SK-N-SH (cell line): ENCODE measurements around the gene PSEN2. TPM values are rescaled to one million over a fixed set of nuclear protein-coding genes. Genes with fewer than 3 reads are reported as not detected.

ENCODE experiments used
- CTCF ChIA-PET: fragments of 300-600, 350-600 bp; formaldehyde crosslinking; extraction: SDS; loops from one replicate; lab custom pipeline; 2021; lab: Yijun Ruan, JAX
- POLR2A ChIA-PET: fragments of 350-600 bp; sonication (Branson Sonifier 250); formaldehyde crosslinking; extraction: SDS; loops from one replicate; lab custom pipeline; 2020; ENCODE audit warnings: antibody characterized with exemption, inconsistent platforms; lab: Yijun Ruan, JAX
- DNase-seq: peaks from one replicate; pipeline ENCODE4 v3.0.0; 2012
- H2AFZ ChIP-seq: fragments of 200-600 bp; sonication (generic); 2 replicates; pipeline ENCODE4 v1.8.1; 2016; ENCODE audit warnings: antibody characterized with exemption, mild to moderate bottlenecking, low read depth
- H3F3A ChIP-seq: fragments of 200-600 bp; sonication (generic); replicated peaks from 2 replicates; pipeline ENCODE3; 2016; ENCODE audit warnings: antibody characterized with exemption, mild to moderate bottlenecking; ENCODE audit not compliant: insufficient read depth
- H3K27ac ChIP-seq, 2 experiments: fragments of 200-500 bp in 1 of 2; fragments of 200-600 bp in 1 of 2; sonication (Bioruptor generic) in 1 of 2; sonication (generic), shearing (Covaris generic) in 1 of 2; 2 replicates each; pipeline versions ENCODE4 v1.5.1 to v1.6.1; 2014 to 2016; ENCODE audit warnings: low read depth in 2 of 2, inconsistent platforms in 1 of 2, low read length in 1 of 2, mild to moderate bottlenecking in 1 of 2, mixed read lengths in 1 of 2
- H3K27me3 ChIP-seq: fragments of 200-600 bp; sonication (generic), shearing (Covaris generic); 2 replicates; pipeline ENCODE4 v1.6.1; 2016; ENCODE audit warnings: mixed run types; ENCODE audit not compliant: insufficient read depth
- H3K36me3 ChIP-seq, 2 experiments: fragments of 200-500 bp in 1 of 2; fragments of 200-600 bp in 1 of 2; sonication (Bioruptor generic) in 1 of 2; sonication (generic) in 1 of 2; replicated peaks in 1 of 2; 2 replicates each; pipeline versions ENCODE3 to v1.5.1; 2014 to 2016; ENCODE audit warnings: low read length in 1 of 2, mild to moderate bottlenecking in 1 of 2; ENCODE audit not compliant: insufficient read depth in 2 of 2, control insufficient read depth in 1 of 2
- H3K4me1 ChIP-seq, 2 experiments: fragments of 200-500 bp in 1 of 2; fragments of 200-600 bp in 1 of 2; sonication (Bioruptor generic) in 1 of 2; sonication (generic), shearing (Covaris generic) in 1 of 2; 2 replicates each; pipeline versions ENCODE4 v1.5.1 to v1.6.1; 2014 to 2016; ENCODE audit warnings: low read depth in 1 of 2, low read length in 1 of 2, mixed run types in 1 of 2; ENCODE audit not compliant: insufficient read depth in 2 of 2, control insufficient read depth in 1 of 2
- H3K4me2 ChIP-seq: fragments of 200-600 bp; sonication (generic), shearing (Covaris generic); 2 replicates; pipeline ENCODE4 v1.6.1; 2017; ENCODE audit warnings: mixed run types
- H3K4me3 ChIP-seq, 2 experiments: fragments of 200-500 bp in 1 of 2; fragments of 200-600 bp in 1 of 2; sonication (Bioruptor generic) in 1 of 2; sonication (generic), shearing (Covaris generic) in 1 of 2; 2 replicates each; pipeline versions ENCODE4 v1.5.1 to v1.8.1; 2014 to 2016; ENCODE audit warnings: low read depth in 2 of 2, inconsistent platforms in 1 of 2, low read length in 1 of 2, mild to moderate bottlenecking in 1 of 2, mixed read lengths in 1 of 2, moderate library complexity in 1 of 2
- H3K79me2 ChIP-seq: fragments of 200-600 bp; sonication (generic); 2 replicates; pipeline ENCODE4 v1.8.1; 2017; ENCODE audit warnings: mild to moderate bottlenecking; ENCODE audit not compliant: insufficient read depth
- H3K9ac ChIP-seq: fragments of 200-600 bp; sonication (generic); 2 replicates; pipeline ENCODE4 v1.6.1; 2017; ENCODE audit warnings: mixed run types
- H3K9me2 ChIP-seq: fragments of 200-600 bp; sonication (generic); 2 replicates; pipeline ENCODE4 v1.6.1; 2017; ENCODE audit warnings: mixed run types
- H3K9me3 ChIP-seq: fragments of 200-600 bp; sonication (generic); 2 replicates; pipeline ENCODE4 v1.6.1; 2017; ENCODE audit warnings: mixed run types, mild to moderate bottlenecking, moderate library complexity
- H4K20me1 ChIP-seq: fragments of 200-600 bp; sonication (generic); 2 replicates; pipeline ENCODE4 v1.6.1; 2017; ENCODE audit warnings: mild to moderate bottlenecking, mixed run types; ENCODE audit not compliant: insufficient read depth
- CHD2 ChIP-seq: fragments of 150-350 bp; IDR thresholded peaks from 2 replicates; pipeline ENCODE4 v1.6.1; 2018; ENCODE audit warnings: low read length; ENCODE audit not compliant: partially characterized antibody
- ELF1 ChIP-seq: IDR thresholded peaks from 2 replicates; pipeline ENCODE4 v1.4.0; 2012
- EP300 ChIP-seq, 2 experiments: IDR thresholded peaks; 2 replicates each; pipeline versions ENCODE4 v1.4.0 to v1.6.1; 2012; ENCODE audit warnings: borderline replicate concordance in 1 of 2, low read depth in 1 of 2, low read length in 1 of 2
- EZH2phosphoT487 ChIP-seq: fragments of 200-600 bp; sonication (generic); IDR thresholded peaks from 2 replicates; pipeline ENCODE4 v1.6.1; 2017; ENCODE audit warnings: low read depth, mixed run types, mild to moderate bottlenecking, antibody characterized with exemption, moderate library complexity, borderline replicate concordance
- FOSL2 ChIP-seq: IDR thresholded peaks from 2 replicates; pipeline ENCODE4 v1.4.0; 2012; ENCODE audit warnings: low read depth, mild to moderate bottlenecking, moderate library complexity, borderline replicate concordance
- GABPA ChIP-seq: IDR thresholded peaks from 2 replicates; pipeline ENCODE4 v1.4.0; 2012; ENCODE audit warnings: low read depth, mild to moderate bottlenecking
- JUND ChIP-seq: IDR thresholded peaks from 2 replicates; pipeline ENCODE4 v1.4.0; 2012
- MAX ChIP-seq: IDR thresholded peaks from 2 replicates; pipeline ENCODE4 v1.4.0; 2012; ENCODE audit warnings: low read depth
- MEF2A ChIP-seq: IDR thresholded peaks from 2 replicates; pipeline ENCODE4 v1.4.0; 2012; ENCODE audit warnings: low read depth, borderline replicate concordance
- NFIC ChIP-seq: IDR thresholded peaks from 2 replicates; pipeline ENCODE4 v1.4.0; 2012; ENCODE audit warnings: borderline replicate concordance
- NRF1 ChIP-seq: IDR thresholded peaks from 2 replicates; pipeline ENCODE4 v1.6.1; 2012; ENCODE audit warnings: low read depth, mild to moderate bottlenecking, low read length
- PBX3 ChIP-seq: IDR thresholded peaks from 2 replicates; pipeline ENCODE4; 2012
- POLR2AphosphoS5 ChIP-seq: IDR thresholded peaks from 2 replicates; pipeline ENCODE4 v1.6.1; 2012; ENCODE audit warnings: low read depth, low read length
- RXRA ChIP-seq: IDR thresholded peaks from 2 replicates; pipeline ENCODE4 v1.4.0; 2012; ENCODE audit warnings: low read depth, mild to moderate bottlenecking, borderline replicate concordance
- SIN3A ChIP-seq: IDR thresholded peaks from 2 replicates; pipeline ENCODE4 v1.6.1; 2012; ENCODE audit warnings: low read depth, mild to moderate bottlenecking, low read length, moderate library complexity, borderline replicate concordance
- TEAD4 ChIP-seq: IDR thresholded peaks from 2 replicates; pipeline ENCODE4 v1.4.0; 2012; ENCODE audit warnings: mild to moderate bottlenecking, borderline replicate concordance; ENCODE audit not compliant: insufficient read depth
- USF1 ChIP-seq: IDR thresholded peaks from 2 replicates; pipeline ENCODE4 v1.4.0; 2012; ENCODE audit warnings: low read depth, borderline replicate concordance
- WGBS: methylation state at CpG from one replicate; pipeline ENCODE4 v1.1.6; 2017; ENCODE audit warnings: low lambda C conversion rate; 5-methylcytosine and 5-hydroxymethylcytosine counted together
- polyA plus RNA-seq, 3 experiments: library from polyadenylated mRNA; depleted of rRNA; stranded (reverse); fragments of >200 nt; gene quantifications; 2 replicates each; pipeline ENCODE4 v1.2.3, GENCODE V29; 2012
- TF ChIP-seq, protein P1 (sequence below): IDR thresholded peaks from 2 replicates; pipeline ENCODE4 v1.4.0; 2012; ENCODE audit warnings: low read depth, borderline replicate concordance
- TF ChIP-seq, protein P2 (sequence below): fragments of 150-350 bp; IDR thresholded peaks from 2 replicates; pipeline ENCODE4 v1.6.1; 2016; ENCODE audit warnings: mild to moderate bottlenecking, low read depth, low read length

The PSEN2 gene
- polyA plus RNA-seq, 1 of the 3 experiments (the other 2 are of a cell fraction), result 20.2 TPM

DNA sequence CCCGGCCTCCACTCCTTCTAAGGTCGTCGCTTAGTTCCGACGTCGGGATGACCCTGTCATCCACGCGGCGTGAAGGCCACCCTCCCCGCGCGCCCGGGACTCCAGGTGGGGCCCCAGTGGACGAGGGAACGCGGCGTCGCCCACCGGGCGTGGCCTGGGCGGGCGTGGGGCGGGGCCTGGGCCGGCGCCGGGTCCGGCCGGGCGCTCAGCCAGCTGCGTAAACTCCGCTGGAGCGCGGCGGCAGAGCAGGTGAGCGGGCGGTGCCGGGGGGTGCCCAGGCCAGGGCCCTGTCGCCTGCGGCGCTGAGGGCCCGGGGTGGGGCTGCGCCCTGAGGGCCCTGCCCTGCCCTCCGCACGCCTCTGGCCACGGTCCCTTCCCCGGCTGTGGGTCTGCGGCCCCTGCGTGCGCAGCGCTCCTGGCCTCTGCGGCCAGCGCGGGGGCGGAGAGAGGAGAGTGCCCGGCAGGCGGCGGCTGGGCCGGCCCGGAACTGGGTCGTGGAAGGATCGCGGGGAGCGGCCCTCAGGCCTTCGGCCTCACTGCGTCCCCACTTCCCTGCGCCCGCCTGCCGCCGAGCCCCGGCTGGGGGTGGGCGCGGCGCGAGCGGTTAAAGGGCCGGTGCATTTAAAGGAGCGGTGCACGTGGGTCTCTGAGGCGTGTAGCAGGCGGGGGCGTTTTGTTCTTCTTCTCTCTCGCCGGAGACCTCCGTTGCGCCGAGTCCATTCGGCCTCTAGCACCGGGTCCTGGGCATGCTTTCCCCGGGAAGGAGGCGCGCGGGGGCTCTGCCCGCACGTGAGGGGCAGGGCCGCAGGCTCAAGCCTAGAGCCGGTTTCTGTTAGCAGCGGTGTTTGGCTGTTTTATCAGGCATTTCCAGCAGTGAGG is at the start of gene PSEN2 (continued):
- TF ChIP-seq, protein P1, sequence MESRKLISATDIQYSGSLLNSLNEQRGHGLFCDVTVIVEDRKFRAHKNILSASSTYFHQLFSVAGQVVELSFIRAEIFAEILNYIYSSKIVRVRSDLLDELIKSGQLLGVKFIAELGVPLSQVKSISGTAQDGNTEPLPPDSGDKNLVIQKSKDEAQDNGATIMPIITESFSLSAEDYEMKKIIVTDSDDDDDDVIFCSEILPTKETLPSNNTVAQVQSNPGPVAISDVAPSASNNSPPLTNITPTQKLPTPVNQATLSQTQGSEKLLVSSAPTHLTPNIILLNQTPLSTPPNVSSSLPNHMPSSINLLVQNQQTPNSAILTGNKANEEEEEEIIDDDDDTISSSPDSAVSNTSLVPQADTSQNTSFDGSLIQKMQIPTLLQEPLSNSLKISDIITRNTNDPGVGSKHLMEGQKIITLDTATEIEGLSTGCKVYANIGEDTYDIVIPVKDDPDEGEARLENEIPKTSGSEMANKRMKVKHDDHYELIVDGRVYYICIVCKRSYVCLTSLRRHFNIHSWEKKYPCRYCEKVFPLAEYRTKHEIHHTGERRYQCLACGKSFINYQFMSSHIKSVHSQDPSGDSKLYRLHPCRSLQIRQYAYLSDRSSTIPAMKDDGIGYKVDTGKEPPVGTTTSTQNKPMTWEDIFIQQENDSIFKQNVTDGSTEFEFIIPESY, result no peak
- TF ChIP-seq MAX (0 out of 2 replicates have a peak, but pooled peaks have one; percentile 72), MEF2A (no peak), ELF1 (no peak), GABPA (no peak), FOSL2 (no peak)

DNA sequence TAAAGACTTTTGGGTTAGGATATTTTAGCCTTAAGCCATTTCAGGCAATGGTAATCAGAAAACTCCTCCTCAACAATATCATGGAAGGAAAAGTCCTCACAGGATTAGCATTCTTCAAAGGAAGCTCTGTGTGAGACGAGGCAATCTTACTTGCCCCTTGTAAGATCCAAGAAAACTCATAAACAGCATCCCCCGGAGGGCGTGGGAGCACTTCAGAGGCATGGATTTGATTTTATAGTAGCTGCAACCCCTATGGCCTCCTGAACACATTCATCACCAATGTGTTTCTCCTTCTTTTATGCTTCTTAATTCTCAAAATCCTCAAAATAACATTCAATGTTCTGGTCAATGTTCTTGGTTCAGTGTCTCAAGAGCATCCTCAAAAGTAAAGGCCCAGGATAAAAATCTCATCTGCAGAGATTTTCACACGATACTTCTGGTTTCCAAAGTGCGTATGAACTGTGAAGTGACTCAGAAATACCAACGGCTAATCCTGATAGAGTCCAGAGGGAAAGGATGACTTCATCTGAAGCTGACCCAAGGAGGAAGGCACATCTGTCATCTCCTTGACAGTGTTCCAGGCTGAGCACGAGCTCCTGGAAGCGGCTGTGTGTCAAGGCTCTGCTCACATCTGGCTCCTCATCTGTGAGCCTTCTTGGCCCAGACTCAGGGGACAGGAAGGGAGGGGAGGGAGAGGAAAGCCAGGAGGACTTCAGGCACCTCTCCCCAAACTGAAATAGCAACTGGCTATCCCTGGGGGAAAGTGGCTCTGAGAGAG is 49.3 kb upstream of the PSEN2 start:
- 34% methylated on average over 8 of the region's 8 CpGs for WGBS
- no peaks in the 10 kb centered on the region for H3K9me3 ChIP-seq
- POLR2A ChIA-PET, result no interaction called here
- H3F3A ChIP-seq, result peaks cover 7% of the 10 kb centered on the region
- no peaks in the 10 kb centered on the region for H3K9me2 ChIP-seq
- peaks cover 3 to 15% of the 10 kb centered on the region in 2 experiments; a peak in 1 of 4 replicates for H3K4me1 ChIP-seq
- DNase-seq, result peak; percentile 19
- H3K4me2 ChIP-seq, result no peak overlapping the region
- H3K4me3 ChIP-seq, result no peak overlapping the region
- peak overlapping the region; percentile 34 to 56; a peak in 3 of 4 replicates for H3K27ac ChIP-seq
- H3K27me3 ChIP-seq, result no peaks in the 10 kb centered on the region
- H2AFZ ChIP-seq, result no peak overlapping the region; the same call in 1 of the 2 replicates
- CTCF ChIA-PET, result interaction anchor here (1.1 to 3.5 kb wide), 5 partner anchors 27 to 195 kb away, joined by 3 to 34 read pairs (median 4); no protein-coding TSS in a partner anchor
- no peak overlapping the region for H3K9ac ChIP-seq
- no peaks in the 10 kb centered on the region for H3K36me3 ChIP-seq
- H3K79me2 ChIP-seq, result no peaks in the 10 kb centered on the region
- no peaks in the 10 kb centered on the region for H4K20me1 ChIP-seq
- TF ChIP-seq NRF1, result no peak
- TF ChIP-seq CHD2, result no peak
- TF ChIP-seq FOSL2, result peak; percentile 82
- peak; percentile 32; the same call in 1 of the 2 replicates for TF ChIP-seq POLR2AphosphoS5
- TF ChIP-seq, protein P1, result peak; percentile 91
- TF ChIP-seq SIN3A, result peak; percentile 57; the same call in 1 of the 2 replicates
- peak; percentile 45; the same call in 1 of the 2 replicates for TF ChIP-seq TEAD4
- TF ChIP-seq, protein P2, sequence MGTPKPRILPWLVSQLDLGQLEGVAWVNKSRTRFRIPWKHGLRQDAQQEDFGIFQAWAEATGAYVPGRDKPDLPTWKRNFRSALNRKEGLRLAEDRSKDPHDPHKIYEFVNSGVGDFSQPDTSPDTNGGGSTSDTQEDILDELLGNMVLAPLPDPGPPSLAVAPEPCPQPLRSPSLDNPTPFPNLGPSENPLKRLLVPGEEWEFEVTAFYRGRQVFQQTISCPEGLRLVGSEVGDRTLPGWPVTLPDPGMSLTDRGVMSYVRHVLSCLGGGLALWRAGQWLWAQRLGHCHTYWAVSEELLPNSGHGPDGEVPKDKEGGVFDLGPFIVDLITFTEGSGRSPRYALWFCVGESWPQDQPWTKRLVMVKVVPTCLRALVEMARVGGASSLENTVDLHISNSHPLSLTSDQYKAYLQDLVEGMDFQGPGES, result no peak
- TF ChIP-seq EZH2phosphoT487, result no peak
- no peak for TF ChIP-seq MEF2A
- peak; percentile 70 for TF ChIP-seq NFIC
- TF ChIP-seq PBX3, result peak; percentile 93
- peak; percentile 81 for TF ChIP-seq JUND
- no peak for TF ChIP-seq USF1
- TF ChIP-seq MAX, result peak; percentile 71; the same call in 1 of the 2 replicates
- TF ChIP-seq RXRA, result no peak
- TF ChIP-seq ELF1, result no peak
- peak in 1 of 2 experiments; percentile 73; a peak in 1 of 4 replicates for TF ChIP-seq EP300 (IDR thresholded peaks at IDR 0.05; ENCODE audit: borderline replicate concordance in 1 of 2, low read depth in 1 of 2, low read length in 1 of 2)
